ENCODE measurements around the gene PLCB1.

The PLCB1 gene

GRCh38 chr20:8356806-8357205, 224.7 kb downstream of the PLCB1 start:
- Histone ChIP-seq H3K4me3 (ENCODE audit: low read length) (no peak overlapping the region), H3K4me2 (ENCODE audit: low read length) (no peak overlapping the region), H4K20me1 (ENCODE audit: control insufficient read depth, insufficient read depth, low read depth, low read length) (no peaks in the 10 kb centered on the region), H3K27ac (ENCODE audit: low read depth, low read length) (no peak overlapping the region), H3F3A (ENCODE audit: control insufficient read depth, insufficient read depth) (no peaks in the 10 kb centered on the region), H3K4me1 (ENCODE audit: control insufficient read depth, low read length) (no peaks in the 10 kb centered on the region), H3K27me3 (ENCODE audit: control insufficient read depth, low read length) (no peaks in the 10 kb centered on the region; the same call in 1 of the 2 replicates), H3K9me2 (replicated peaks; ENCODE audit: control insufficient read depth, low read length) (no peaks in the 10 kb centered on the region; the same call in 1 of the 2 replicates), H3K79me2 (ENCODE audit: control insufficient read depth, low read length) (no peaks in the 10 kb centered on the region), H3K36me3 (ENCODE audit: control insufficient read depth, low read length) (no peaks in the 10 kb centered on the region), H3K9me3 (ENCODE audit: control insufficient read depth, insufficient read depth, low read length) (no peaks in the 10 kb centered on the region)
- TF ChIP-seq CTCF (IDR thresholded peaks at IDR 0.05; ENCODE audit: low read depth, low read length, poor library complexity, severe bottlenecking), result no peak
- no peak for TF ChIP-seq EZH2phosphoT487 (IDR thresholded peaks at IDR 0.05; ENCODE audit: borderline replicate concordance, low read length)

- Histone ChIP-seq H3K4me3 (ENCODE audit: low read length) (no peak overlapping the region), H3K36me3 (ENCODE audit: control insufficient read depth, low read length) (no peaks in the 10 kb centered on the region), H4K20me1 (ENCODE audit: control insufficient read depth, insufficient read depth, low read depth, low read length) (no peaks in the 10 kb centered on the region), H3K9me2 (replicated peaks; ENCODE audit: control insufficient read depth, low read length) (no peaks in the 10 kb centered on the region; the same call in 1 of the 2 replicates), H3K79me2 (ENCODE audit: control insufficient read depth, low read length) (no peaks in the 10 kb centered on the region), H3K27me3 (ENCODE audit: control insufficient read depth, low read length) (no peaks in the 10 kb centered on the region; the same call in 1 of the 2 replicates), H3K9me3 (ENCODE audit: control insufficient read depth, insufficient read depth, low read length) (no peaks in the 10 kb centered on the region), H3F3A (ENCODE audit: control insufficient read depth, insufficient read depth) (no peaks in the 10 kb centered on the region), H3K4me2 (ENCODE audit: low read length) (no peak overlapping the region), H3K4me1 (ENCODE audit: control insufficient read depth, low read length) (no peaks in the 10 kb centered on the region), H3K27ac (ENCODE audit: low read depth, low read length) (no peak overlapping the region)
- no peak for TF ChIP-seq CTCF (IDR thresholded peaks at IDR 0.05; ENCODE audit: low read depth, low read length, poor library complexity, severe bottlenecking)
- no peak for TF ChIP-seq EZH2phosphoT487 (IDR thresholded peaks at IDR 0.05; ENCODE audit: borderline replicate concordance, low read length)
These were observed 225.6 kb downstream of the PLCB1 start for GRCh38 chr20:8357703-8358102.

GRCh38 chr20:8360035-8360434, 228.0 kb downstream of the PLCB1 start:
- Histone ChIP-seq H3K9me3 (ENCODE audit: control insufficient read depth, insufficient read depth, low read length) (no peaks in the 10 kb centered on the region), H3K27ac (ENCODE audit: low read depth, low read length) (no peak overlapping the region), H3K79me2 (ENCODE audit: control insufficient read depth, low read length) (no peaks in the 10 kb centered on the region), H3K4me3 (ENCODE audit: low read length) (no peak overlapping the region), H3K27me3 (ENCODE audit: control insufficient read depth, low read length) (no peaks in the 10 kb centered on the region; the same call in 1 of the 2 replicates), H3K4me1 (ENCODE audit: control insufficient read depth, low read length) (no peaks in the 10 kb centered on the region), H3K4me2 (ENCODE audit: low read length) (no peak overlapping the region), H4K20me1 (ENCODE audit: control insufficient read depth, insufficient read depth, low read depth, low read length) (no peaks in the 10 kb centered on the region), H3F3A (ENCODE audit: control insufficient read depth, insufficient read depth) (no peaks in the 10 kb centered on the region), H3K36me3 (ENCODE audit: control insufficient read depth, low read length) (no peaks in the 10 kb centered on the region), H3K9me2 (replicated peaks; ENCODE audit: control insufficient read depth, low read length) (no peaks in the 10 kb centered on the region)
- TF ChIP-seq EZH2phosphoT487 (IDR thresholded peaks at IDR 0.05; ENCODE audit: borderline replicate concordance, low read length) (no peak), CTCF (IDR thresholded peaks at IDR 0.05; ENCODE audit: low read depth, low read length, poor library complexity, severe bottlenecking) (no peak)
